NB4 (cell line): ENCODE measurements around the gene STPG4.
"Not testable (repeated sequence)": the region's sequence is repeated elsewhere in the genome, so short reads cannot be mapped to it uniquely, and the experiment has no call there.

Source experiments
- DNase-seq: peaks from one replicate; pipeline ENCODE4 v3.0.0; 2010; ENCODE audit warnings: low read depth
- H3K4me3 ChIP-seq: one replicate; pipeline ENCODE4 v1.5.1; 2011; ENCODE audit warnings: mild to moderate bottlenecking, low read depth, low read length, moderate library complexity
- MAX ChIP-seq: IDR thresholded peaks from 2 replicates; pipeline ENCODE4 v1.6.1; 2011; ENCODE audit warnings: low read depth, low read length
- MYC ChIP-seq: IDR thresholded peaks from 2 replicates; pipeline ENCODE4 v1.6.1; 2011; ENCODE audit warnings: low read depth, low read length
- POLR2A ChIP-seq: IDR thresholded peaks from 2 replicates; pipeline ENCODE4 v1.6.1; 2011; ENCODE audit warnings: mild to moderate bottlenecking; ENCODE audit not compliant: insufficient read length; ENCODE audit errors: extremely low read depth
- TF ChIP-seq, protein P1 (sequence below): IDR thresholded peaks from one replicate; pipeline ENCODE4 v1.5.1; 2012; ENCODE audit warnings: low read depth, low read length

Gene STPG4

DNA sequence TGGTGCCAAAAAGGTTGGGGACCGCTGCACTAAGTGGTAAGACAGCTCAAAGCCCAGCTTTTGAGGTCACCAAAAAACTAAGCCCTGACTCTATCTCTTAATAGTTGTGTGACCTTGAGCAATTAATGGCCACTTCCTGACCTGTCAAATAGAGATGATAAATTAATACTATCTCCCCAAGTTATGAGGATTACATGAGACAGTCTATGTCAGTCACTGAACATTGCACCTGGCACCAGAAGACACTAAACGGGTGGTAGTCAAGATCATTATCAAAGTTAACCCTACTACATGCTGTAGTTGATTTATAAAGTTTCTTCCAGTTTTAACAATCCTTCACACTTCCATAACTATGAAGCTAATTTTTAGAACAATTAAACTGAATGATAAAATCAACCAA, 36.5 kb downstream of the STPG4 start:
- no peak overlapping the region for H3K4me3 ChIP-seq
- no peak for TF ChIP-seq POLR2A
- no peak for TF ChIP-seq MYC
- no peak for TF ChIP-seq MAX
- TF ChIP-seq, protein P1, sequence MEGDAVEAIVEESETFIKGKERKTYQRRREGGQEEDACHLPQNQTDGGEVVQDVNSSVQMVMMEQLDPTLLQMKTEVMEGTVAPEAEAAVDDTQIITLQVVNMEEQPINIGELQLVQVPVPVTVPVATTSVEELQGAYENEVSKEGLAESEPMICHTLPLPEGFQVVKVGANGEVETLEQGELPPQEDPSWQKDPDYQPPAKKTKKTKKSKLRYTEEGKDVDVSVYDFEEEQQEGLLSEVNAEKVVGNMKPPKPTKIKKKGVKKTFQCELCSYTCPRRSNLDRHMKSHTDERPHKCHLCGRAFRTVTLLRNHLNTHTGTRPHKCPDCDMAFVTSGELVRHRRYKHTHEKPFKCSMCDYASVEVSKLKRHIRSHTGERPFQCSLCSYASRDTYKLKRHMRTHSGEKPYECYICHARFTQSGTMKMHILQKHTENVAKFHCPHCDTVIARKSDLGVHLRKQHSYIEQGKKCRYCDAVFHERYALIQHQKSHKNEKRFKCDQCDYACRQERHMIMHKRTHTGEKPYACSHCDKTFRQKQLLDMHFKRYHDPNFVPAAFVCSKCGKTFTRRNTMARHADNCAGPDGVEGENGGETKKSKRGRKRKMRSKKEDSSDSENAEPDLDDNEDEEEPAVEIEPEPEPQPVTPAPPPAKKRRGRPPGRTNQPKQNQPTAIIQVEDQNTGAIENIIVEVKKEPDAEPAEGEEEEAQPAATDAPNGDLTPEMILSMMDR, result no peak
- DNase-seq, result no peak

DNA sequence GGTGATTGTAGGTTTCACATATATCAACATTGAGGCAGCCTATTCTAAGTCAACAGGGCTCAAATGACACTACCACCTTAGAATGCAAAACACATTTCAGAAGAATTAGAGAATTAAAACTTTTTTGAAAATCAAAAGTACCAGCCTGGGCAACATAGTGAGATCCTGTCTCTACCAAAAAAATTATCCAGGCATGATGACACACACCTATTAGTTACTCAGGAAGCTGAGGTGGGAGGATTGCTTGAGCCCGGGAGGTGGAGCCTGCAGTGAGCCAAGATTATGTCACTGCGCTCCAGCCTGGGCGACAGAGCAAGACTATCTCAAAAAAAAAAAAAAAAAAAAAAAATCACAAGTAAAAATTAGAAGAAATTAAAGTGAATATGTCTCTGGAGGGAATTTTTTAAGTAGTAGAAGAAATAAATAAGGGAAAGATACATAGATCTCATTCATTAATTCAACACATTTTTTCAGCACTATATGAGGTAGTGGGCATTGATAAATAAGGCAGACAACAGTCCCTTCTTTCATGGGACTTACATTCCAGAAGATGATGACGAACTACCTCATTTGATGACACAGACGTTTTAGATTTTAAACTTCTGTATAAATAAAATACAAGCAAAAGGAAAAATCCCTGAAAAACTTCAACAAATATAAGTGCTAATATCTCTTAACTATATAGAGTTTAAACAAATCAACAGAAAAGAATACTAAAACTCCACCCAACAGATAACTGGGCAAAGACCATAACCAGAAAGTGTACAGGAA, 42.3 kb downstream of the STPG4 start:
- no peak for DNase-seq
- TF ChIP-seq MAX (no peak), MYC (no peak)
- H3K4me3 ChIP-seq, result no peak overlapping the region

- DNase-seq, result no peak
- H3K4me3 ChIP-seq, result no peak overlapping the region
- no peak for TF ChIP-seq MYC
- no peak for TF ChIP-seq MAX
- no peak for TF ChIP-seq POLR2A
- TF ChIP-seq, protein P1, result no peak
These were observed 45.4 kb downstream of the STPG4 start for GRCh38 chr2:47109680-47110079.

DNA sequence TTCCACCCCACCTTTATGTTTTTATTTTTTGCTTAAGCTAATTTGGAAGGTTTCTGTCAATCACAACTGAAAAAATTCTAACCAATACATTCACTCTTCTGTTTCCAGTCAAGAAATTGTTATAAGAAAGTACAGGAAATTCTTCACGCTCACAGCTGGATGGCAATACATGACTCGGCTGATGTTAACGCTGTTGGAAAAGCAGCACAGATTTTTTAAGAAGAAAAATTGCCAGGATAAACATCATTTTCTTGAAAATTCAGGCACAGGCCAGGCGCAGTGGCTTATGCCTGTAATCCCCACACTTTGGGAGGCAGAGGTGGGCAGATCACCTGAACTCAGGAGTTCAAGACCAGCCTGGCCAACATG, 46.1 kb downstream of the STPG4 start:
- H3K4me3 ChIP-seq, result no peak overlapping the region
- no peak for DNase-seq
- TF ChIP-seq MYC (no peak), POLR2A (no peak)

DNA sequence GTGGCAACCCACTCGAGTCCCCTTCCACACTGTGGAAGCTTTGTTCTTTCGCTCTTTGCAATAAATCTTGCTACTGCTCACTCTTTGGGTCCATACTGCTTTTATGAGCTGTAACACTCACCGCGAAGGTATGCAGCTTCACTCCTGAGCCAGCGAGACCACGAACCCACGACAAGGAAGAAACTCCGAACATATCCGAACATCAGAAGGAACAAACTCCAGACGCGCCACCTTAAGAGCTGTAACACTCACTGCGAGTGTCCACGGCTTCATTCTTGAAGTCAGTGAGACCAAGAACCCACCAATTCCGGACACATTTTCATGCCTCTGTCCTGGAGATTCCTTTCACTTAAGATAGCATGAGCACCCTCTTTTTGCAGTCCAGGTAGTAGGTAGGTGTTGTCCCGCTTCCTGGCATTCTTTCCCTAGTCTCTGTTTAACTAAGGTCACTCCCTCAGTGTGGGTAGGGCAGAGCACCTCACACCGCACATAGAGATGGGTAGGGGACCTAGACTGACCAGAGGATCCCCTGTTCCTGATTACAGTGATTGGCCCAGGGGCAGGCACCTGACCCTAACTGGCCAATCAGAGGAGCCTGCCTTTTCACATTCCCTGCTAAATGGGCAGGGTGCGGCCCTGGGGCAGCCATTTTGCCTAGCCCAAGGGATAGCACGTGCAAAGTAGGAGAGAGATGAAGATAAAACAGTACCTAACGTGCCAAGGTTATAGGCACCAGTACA, 46.7 kb downstream of the STPG4 start:
- not testable (repeated sequence) for DNase-seq, H3K4me3 ChIP-seq

DNA sequence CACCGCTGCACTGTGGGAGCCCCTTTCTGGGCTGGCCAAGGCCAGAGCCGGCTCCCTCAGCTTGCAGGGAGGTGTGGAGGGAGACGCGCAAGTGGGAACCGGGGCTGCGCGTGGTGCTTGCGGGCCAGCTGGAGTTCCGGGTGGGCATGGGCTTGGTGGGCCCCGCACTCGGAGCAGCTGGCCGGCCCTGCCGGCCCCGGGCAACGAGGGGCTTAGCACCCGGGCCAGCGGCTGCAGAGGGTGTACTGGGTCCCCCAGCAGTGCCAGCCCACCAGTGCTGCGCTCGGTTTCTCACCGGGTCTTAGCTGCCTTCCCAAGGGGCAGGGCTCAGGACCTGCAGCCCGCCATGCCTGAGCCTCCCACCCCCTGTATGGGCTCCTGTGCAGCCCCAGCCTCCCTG, 47.9 kb downstream of the STPG4 start:
- DNase-seq, H3K4me3 ChIP-seq: not testable (repeated sequence)

DNA sequence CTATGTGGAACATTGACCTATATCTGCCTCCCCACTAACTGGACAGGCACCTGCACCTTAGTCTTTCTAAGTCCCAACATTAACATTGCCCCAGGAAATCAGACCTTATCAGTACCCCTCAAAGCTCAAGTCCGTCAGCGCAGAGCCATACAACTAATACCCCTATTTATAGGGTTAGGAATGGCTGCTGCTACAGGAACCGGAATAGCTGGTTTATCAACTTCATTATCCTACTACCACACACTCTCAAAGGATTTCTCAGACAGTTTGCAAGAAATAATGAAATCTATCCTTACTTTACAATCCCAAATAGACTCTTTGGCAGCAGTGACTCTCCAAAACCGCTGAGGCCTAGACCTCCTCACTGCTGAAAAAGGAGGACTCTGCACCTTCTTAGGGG, 48.9 kb downstream of the STPG4 start:
- not testable (repeated sequence) for H3K4me3 ChIP-seq, DNase-seq

DNA sequence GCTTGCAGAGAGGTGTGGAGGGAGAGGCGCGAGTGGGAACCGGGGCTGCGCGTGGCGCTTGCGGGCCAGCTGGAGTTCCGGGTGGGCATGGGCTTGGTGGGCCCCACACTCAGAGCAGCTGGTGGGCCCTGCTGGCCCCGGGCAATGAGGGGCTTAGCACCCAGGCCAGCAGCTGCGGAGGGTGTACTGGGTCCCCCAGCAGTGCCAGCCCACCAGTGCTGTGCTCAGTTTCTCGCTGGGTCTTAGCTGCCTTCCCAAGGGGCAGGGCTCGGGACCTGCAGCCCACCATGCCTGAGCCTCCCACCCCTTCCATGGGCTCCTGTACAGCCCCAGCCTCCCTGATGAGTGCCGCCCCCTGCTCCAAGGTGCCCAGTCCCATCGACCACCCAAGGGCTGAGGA, 55.4 kb downstream of the STPG4 start:
- not testable (repeated sequence) for H3K4me3 ChIP-seq, DNase-seq

DNA sequence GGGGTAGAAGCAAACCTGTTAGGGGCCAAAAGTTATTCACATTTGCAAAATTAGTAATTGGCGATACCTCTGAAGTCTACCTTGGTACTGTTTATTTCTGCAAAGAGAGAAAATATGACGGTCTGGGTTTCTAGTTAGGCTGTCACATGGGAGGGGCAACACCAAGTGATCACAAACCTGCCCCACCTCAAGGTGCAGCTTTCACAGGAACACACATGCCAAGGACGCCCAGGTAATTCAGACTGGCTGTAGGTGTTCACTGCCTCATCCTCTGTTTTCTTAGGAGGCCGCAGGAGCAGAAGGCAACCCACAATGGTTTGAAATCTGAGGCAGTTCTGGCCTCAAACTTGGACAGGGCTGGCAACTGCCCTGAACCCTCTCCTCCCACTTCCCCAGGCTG, 56.2 kb downstream of the STPG4 start:
- DNase-seq, result no peak
- no peak overlapping the region for H3K4me3 ChIP-seq
- TF ChIP-seq MAX, result no peak
- TF ChIP-seq, protein P1, result no peak
- no peak for TF ChIP-seq MYC
- TF ChIP-seq POLR2A, result no peak
